DND-41 (cell line): Measurements from ENCODE around the gene MS4A15.
A peak's percentile ranks its signal among the peaks of the same experiment; 100 is the strongest.
"Not testable (repeated sequence)": the region's sequence is repeated elsewhere in the genome, so short reads cannot be mapped to it uniquely, and the experiment has no call there.

Experiments used
- ATAC-seq: fragments of 200-7000 bp; cut with Tn5 transposase; 3 replicates; pipeline ENCODE4 v1.9.1; 2021; ENCODE audit warnings: low read depth; ENCODE audit not compliant: insufficient read depth
- DNase-seq: peaks from one replicate; pipeline ENCODE4 v3.0.0-alpha.2; 2020
- H2AFZ ChIP-seq: 2 replicates; pipeline ENCODE4 v1.6.0; 2012; ENCODE audit warnings: low read depth, low read length
- H3K27ac ChIP-seq: 2 replicates; pipeline ENCODE4 v1.5.1; 2012; ENCODE audit warnings: low read length, inconsistent platforms
- H3K27me3 ChIP-seq: fragments of 200-600 bp; sonication (generic); 2 replicates; pipeline ENCODE4 v1.6.0; 2012; ENCODE audit warnings: low read length, mild to moderate bottlenecking, inconsistent platforms; ENCODE audit not compliant: insufficient read depth, poor library complexity
- H3K36me3 ChIP-seq: 2 replicates; pipeline ENCODE4 v1.5.1; 2012; ENCODE audit warnings: low read length, inconsistent platforms; ENCODE audit not compliant: insufficient read depth
- H3K4me1 ChIP-seq: 2 replicates; pipeline ENCODE4 v1.5.1; 2012; ENCODE audit warnings: mild to moderate bottlenecking, low read length; ENCODE audit not compliant: insufficient read depth
- H3K4me2 ChIP-seq: 2 replicates; pipeline ENCODE4 v1.6.0; 2012; ENCODE audit warnings: mild to moderate bottlenecking, moderate library complexity, low read length, inconsistent platforms; ENCODE audit not compliant: insufficient read depth
- H3K4me3 ChIP-seq, 2 experiments: fragments of 200-600 bp in 1 of 2; shearing (Covaris generic) in 1 of 2; 2 replicates each; pipeline ENCODE4 v1.5.1; 2012 to 2016; ENCODE audit warnings: inconsistent platforms in 2 of 2, low read length in 2 of 2, mild to moderate bottlenecking in 2 of 2, low read depth in 1 of 2, moderate library complexity in 1 of 2
- H3K79me2 ChIP-seq: 2 replicates; pipeline ENCODE4 v1.6.0; 2012; ENCODE audit warnings: low read length, inconsistent platforms; ENCODE audit not compliant: insufficient read depth
- H3K9ac ChIP-seq: 2 replicates; pipeline ENCODE4 v1.6.0; 2012; ENCODE audit warnings: low read depth, mild to moderate bottlenecking, inconsistent platforms, low read length, moderate library complexity
- H3K9me3 ChIP-seq: 2 replicates; pipeline ENCODE4 v1.5.1; 2012; ENCODE audit warnings: low read length, moderate library complexity, mild to moderate bottlenecking, inconsistent platforms; ENCODE audit not compliant: insufficient read depth, severe bottlenecking
- H4K20me1 ChIP-seq: 2 replicates; pipeline ENCODE4 v1.6.0; 2012; ENCODE audit warnings: low read length; ENCODE audit not compliant: insufficient read depth
- EZH2 ChIP-seq: IDR thresholded peaks from 3 replicates; pipeline ENCODE4 v1.6.1; 2012; ENCODE audit warnings: borderline replicate concordance, low read depth, mild to moderate bottlenecking, moderate library complexity, low read length, inconsistent platforms; ENCODE audit not compliant: severe bottlenecking
- TF ChIP-seq, protein P1 (sequence below): IDR thresholded peaks from 2 replicates; pipeline ENCODE4 v1.5.1; 2012; ENCODE audit warnings: borderline replicate concordance, low read length, moderate library complexity, mild to moderate bottlenecking; ENCODE audit not compliant: poor library complexity, severe bottlenecking; ENCODE audit errors: extremely low read depth

Gene MS4A15

GRCh38 chr11:60816590-60817157, 60.0 kb downstream of the MS4A15 start:
- Histone ChIP-seq H3K9me3 (peaks cover 7% of the 10 kb centered on the region), H3K4me1 (peaks cover 7% of the 10 kb centered on the region), H3K4me3 (no peak overlapping the region), H2AFZ (no peak overlapping the region), H4K20me1 (no peaks in the 10 kb centered on the region), H3K79me2 (no peaks in the 10 kb centered on the region), H3K27me3 (peaks cover 2% of the 10 kb centered on the region), H3K36me3 (no peaks in the 10 kb centered on the region), H3K27ac (no peak overlapping the region), H3K4me2 (no peak overlapping the region), H3K9ac (no peak overlapping the region)
- ATAC-seq (no peak), DNase-seq (no peak)
- TF ChIP-seq, protein P1, sequence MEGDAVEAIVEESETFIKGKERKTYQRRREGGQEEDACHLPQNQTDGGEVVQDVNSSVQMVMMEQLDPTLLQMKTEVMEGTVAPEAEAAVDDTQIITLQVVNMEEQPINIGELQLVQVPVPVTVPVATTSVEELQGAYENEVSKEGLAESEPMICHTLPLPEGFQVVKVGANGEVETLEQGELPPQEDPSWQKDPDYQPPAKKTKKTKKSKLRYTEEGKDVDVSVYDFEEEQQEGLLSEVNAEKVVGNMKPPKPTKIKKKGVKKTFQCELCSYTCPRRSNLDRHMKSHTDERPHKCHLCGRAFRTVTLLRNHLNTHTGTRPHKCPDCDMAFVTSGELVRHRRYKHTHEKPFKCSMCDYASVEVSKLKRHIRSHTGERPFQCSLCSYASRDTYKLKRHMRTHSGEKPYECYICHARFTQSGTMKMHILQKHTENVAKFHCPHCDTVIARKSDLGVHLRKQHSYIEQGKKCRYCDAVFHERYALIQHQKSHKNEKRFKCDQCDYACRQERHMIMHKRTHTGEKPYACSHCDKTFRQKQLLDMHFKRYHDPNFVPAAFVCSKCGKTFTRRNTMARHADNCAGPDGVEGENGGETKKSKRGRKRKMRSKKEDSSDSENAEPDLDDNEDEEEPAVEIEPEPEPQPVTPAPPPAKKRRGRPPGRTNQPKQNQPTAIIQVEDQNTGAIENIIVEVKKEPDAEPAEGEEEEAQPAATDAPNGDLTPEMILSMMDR, result no peak
- no peak for TF ChIP-seq EZH2

DNA sequence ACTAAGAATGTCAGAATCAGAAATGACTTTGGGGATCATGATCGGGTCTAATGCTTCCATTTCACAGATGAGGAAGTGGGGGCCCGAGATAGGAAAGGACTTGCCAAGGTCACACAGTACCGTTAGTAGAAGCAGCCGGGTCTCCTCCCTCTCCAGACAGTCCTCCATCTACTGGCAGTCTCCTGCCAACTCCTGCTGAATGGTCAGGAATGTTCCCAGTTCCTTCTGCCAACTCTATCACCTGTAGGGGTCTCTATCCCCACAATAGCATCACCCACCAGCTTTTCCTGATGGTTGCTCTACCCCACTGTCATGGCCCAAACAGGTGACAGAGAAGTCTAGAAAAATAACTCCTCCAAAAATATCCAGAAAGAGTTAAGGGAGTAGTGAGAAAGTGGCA, 61.4 kb downstream of the MS4A15 start:
- Histone ChIP-seq H3K4me3 (no peak overlapping the region), H3K9me3 (peaks cover 7% of the 10 kb centered on the region), H3K4me2 (no peak overlapping the region), H3K36me3 (no peaks in the 10 kb centered on the region), H3K27me3 (peaks cover 2% of the 10 kb centered on the region), H4K20me1 (no peaks in the 10 kb centered on the region), H3K9ac (no peak overlapping the region), H3K79me2 (no peaks in the 10 kb centered on the region), H3K4me1 (peaks cover 19% of the 10 kb centered on the region), H3K27ac (no peak overlapping the region), H2AFZ (no peak overlapping the region)
- no peak for DNase-seq
- no peak for ATAC-seq
- TF ChIP-seq, protein P1, result no peak
- TF ChIP-seq EZH2, result no peak

GRCh38 chr11:60821827-60822599, 65.3 kb downstream of the MS4A15 start:
- Histone ChIP-seq H4K20me1 (no peaks in the 10 kb centered on the region), H3K27me3 (peaks cover 2% of the 10 kb centered on the region), H3K27ac (peak overlapping the region; percentile 45), H3K4me1 (peaks cover 19% of the 10 kb centered on the region), H2AFZ (no peak overlapping the region), H3K36me3 (no peaks in the 10 kb centered on the region), H3K79me2 (no peaks in the 10 kb centered on the region), H3K4me2 (peak overlapping the region; percentile 55), H3K9ac (0 out of 2 replicates have a peak overlapping the region, but pooled peaks have one; percentile 1), H3K9me3 (no peaks in the 10 kb centered on the region), H3K4me3 (no peak overlapping the region; a peak in 1 of 4 replicates)
- ATAC-seq (peak; percentile 82), DNase-seq (peak; percentile 75)
- TF ChIP-seq, protein P1, result no peak
- TF ChIP-seq EZH2, result no peak

GRCh38 chr11:60823745-60824306, 67.2 kb downstream of the MS4A15 start:
- not testable (repeated sequence) for H3K27ac ChIP-seq, H4K20me1 ChIP-seq, H3K9me3 ChIP-seq, H3K27me3 ChIP-seq, H3K9ac ChIP-seq, H3K79me2 ChIP-seq, H3K4me2 ChIP-seq, ATAC-seq, H2AFZ ChIP-seq, DNase-seq, H3K36me3 ChIP-seq, H3K4me3 ChIP-seq
- H3K4me1 ChIP-seq, result peaks cover 19% of the 10 kb centered on the region
